Transverse colon (tissue), 4 donors: Measurements from ENCODE around the gene AP1AR. TPM values are rescaled to one million over a fixed set of nuclear protein-coding genes. Genes with fewer than 3 reads are reported as not detected.

Experiments used
- DNase-seq: peaks from one replicate; pipeline ENCODE4 v3.0.0-alpha.2; 2019
- H3K27ac ChIP-seq, 4 donors: fragments of 200-600 bp; sonication (generic); 2 replicates each; pipeline ENCODE4 v1.5.1; 2016 to 2018; ENCODE audit warnings: inconsistent platforms in 4 of 4
- H3K27me3 ChIP-seq: fragments of 200-600 bp; sonication (generic); 2 replicates; pipeline ENCODE4 v1.5.1; 2017; ENCODE audit warnings: inconsistent platforms
- H3K36me3 ChIP-seq, 4 donors: fragments of 200-600 bp; sonication (generic); 2 replicates each; pipeline ENCODE4 v1.5.1; 2017 to 2019; ENCODE audit warnings: inconsistent platforms in 4 of 4
- H3K4me1 ChIP-seq, 4 donors: fragments of 200-600 bp; sonication (generic); 2 replicates each; pipeline ENCODE4 v1.5.1; 2017 to 2020; ENCODE audit warnings: inconsistent platforms in 4 of 4
- H3K4me3 ChIP-seq, 4 donors: fragments of 200-600 bp; sonication (generic); 1 replicate in 1 of 4; 2 replicates in 3 of 4; pipeline versions ENCODE4 v1.5.1 to v1.6.1; 2017 to 2019; ENCODE audit warnings: inconsistent platforms in 4 of 4
- H3K9me3 ChIP-seq, 2 donors: fragments of 200-600 bp; sonication (generic); 2 replicates each; pipeline ENCODE4 v1.5.1; 2017 to 2019; ENCODE audit warnings: inconsistent platforms in 2 of 2
- CTCF ChIP-seq, 5 experiments: fragments of 200-600 bp in 3 of 5; fragments of 450-650 bp in 2 of 5; sonication (generic) in 3 of 5; IDR thresholded peaks; 1 replicate in 2 of 5; 2 replicates in 3 of 5; pipeline ENCODE4 v1.5.1; 2016 to 2017; ENCODE audit warnings: antibody characterized with exemption in 5 of 5, inconsistent platforms in 3 of 5, mild to moderate bottlenecking in 2 of 5, moderate library complexity in 1 of 5
- EP300 ChIP-seq: sonication (generic); formaldehyde crosslinking; IDR thresholded peaks from one replicate; pipeline ENCODE4 v1.6.1; 2017; ENCODE audit warnings: antibody characterized with exemption, low read depth
- POLR2A ChIP-seq: fragments of 450-650 bp; IDR thresholded peaks from one replicate; pipeline ENCODE4 v1.6.1; 2016; ENCODE audit warnings: antibody characterized with exemption, mild to moderate bottlenecking, moderate library complexity
- POLR2AphosphoS5 ChIP-seq, 3 donors: sonication (generic); formaldehyde crosslinking; IDR thresholded peaks; one replicate each; pipeline ENCODE4 v1.6.1; 2016; ENCODE audit warnings: antibody characterized with exemption in 3 of 3
- WGBS, 2 donors: methylation state at CpG; one replicate each; pipeline ENCODE4 v1.1.5; 2018; ENCODE audit warnings: low coverage in 1 of 2; 5-methylcytosine and 5-hydroxymethylcytosine counted together
- in situ Hi-C, 4 donors: fragments of 200-750 bp; cut with MboI; loops; one replicate each; pipeline versions ENCODE4 v1.15.0 to v1.15.1; 2017; ENCODE audit warnings: low sequenced_read_pairs in 3 of 4, low pct_ligation_motif_present in 1 of 4, low pct_unique_long_range_greater_than_20kb in 1 of 4
- intact Hi-C: fragments of 100-400 bp; cut with DNase I; formaldehyde crosslinking; loops from one replicate; pipeline ENCODE4 v1.15.1; 2023; ENCODE audit warnings: low total_unique reads
- total RNA-seq, 4 donors: library from RNA; depleted of rRNA; stranded (reverse); fragments of >200 nt; gene quantifications; one replicate each; pipeline ENCODE4 v1.1.0, GENCODE V29; 2016

The AP1AR gene
- total RNA-seq, 4 donors from 2014 or later = 9.8 to 41.8 (median 38.7) TPM

- in situ Hi-C loops (no loop called here), intact Hi-C loops (no loop called here)
- TF ChIP-seq CTCF (IDR thresholded peaks at IDR 0.05) (no peak), POLR2AphosphoS5 (IDR thresholded peaks at IDR 0.05) (no peak), EP300 (no peak), POLR2A (no peak)
Observed at GRCh38 chr4:112311516-112311915, 79.9 kb downstream of the AP1AR start.

GRCh38 chr4:112312610-112313239 is 81.1 kb downstream of the AP1AR start:
- Histone ChIP-seq H3K9me3 (no peaks in the 10 kb centered on the region), H3K4me3 (no peak overlapping the region), H3K27ac (peak overlapping the region in 2 of 4 donors; percentile 9 to 58), H3K36me3 (peaks cover 0 to 5% (median 0%) of the 10 kb centered on the region in 4 donors), H3K4me1 (no peaks in the 10 kb centered on the region), H3K27me3 (no peaks in the 10 kb centered on the region)
- in situ Hi-C loops = no loop called here
- intact Hi-C loops = no loop called here
- DNase-seq = no peak
- no peak for TF ChIP-seq EP300
- TF ChIP-seq POLR2AphosphoS5 (IDR thresholded peaks at IDR 0.05) = no peak
- no peak for TF ChIP-seq CTCF (IDR thresholded peaks at IDR 0.05)
- TF ChIP-seq POLR2A = no peak
- 72 to 76% methylated on average over 3 to 5 of the region's 5 CpGs for WGBS, 2 donors

More at GRCh38 chr4:112311516-112311915, 79.9 kb downstream of the AP1AR start:
- H3K4me3 ChIP-seq = no peak overlapping the region
- no peaks in the 10 kb centered on the region for H3K4me1 ChIP-seq
- no peaks in the 10 kb centered on the region for H3K9me3 ChIP-seq
- H3K27ac ChIP-seq = no peak overlapping the region
- DNase-seq = no peak
- 83 to 86% methylated on average over 2 to 5 of the region's 5 CpGs for WGBS, 2 donors
- no peaks in the 10 kb centered on the region for H3K36me3 ChIP-seq
- no peaks in the 10 kb centered on the region for H3K27me3 ChIP-seq

GRCh38 chr4:112315446-112315845 is 83.9 kb downstream of the AP1AR start:
- no peaks in the 10 kb centered on the region for H3K27me3 ChIP-seq
- H3K4me1 ChIP-seq = no peaks in the 10 kb centered on the region
- WGBS, 2 donors = 79 to 82% methylated on average over 3 of the region's 3 CpGs
- no peak overlapping the region for H3K4me3 ChIP-seq
- no peak overlapping the region for H3K27ac ChIP-seq
- in situ Hi-C loops = no loop called here
- intact Hi-C loops = no loop called here
- DNase-seq = no peak
- no peaks in the 10 kb centered on the region for H3K9me3 ChIP-seq
- TF ChIP-seq POLR2A (no peak), EP300 (no peak), POLR2AphosphoS5 (IDR thresholded peaks at IDR 0.05) (no peak), CTCF (IDR thresholded peaks at IDR 0.05) (no peak)
- H3K36me3 ChIP-seq = peaks cover 0 to 5% (median 0%) of the 10 kb centered on the region in 4 donors

- Histone ChIP-seq H3K9me3 (no peaks in the 10 kb centered on the region), H3K4me3 (no peak overlapping the region), H3K27me3 (no peaks in the 10 kb centered on the region), H3K36me3 (peaks cover 0 to 5% (median 0%) of the 10 kb centered on the region in 4 donors), H3K4me1 (no peaks in the 10 kb centered on the region), H3K27ac (no peak overlapping the region)
- 82 to 93% methylated on average over 1 to 2 of the region's 2 CpGs for WGBS, 2 donors
- in situ Hi-C loops = no loop called here
- no peak for DNase-seq
- intact Hi-C loops = no loop called here
- TF ChIP-seq POLR2A (no peak), POLR2AphosphoS5 (IDR thresholded peaks at IDR 0.05) (no peak), CTCF (IDR thresholded peaks at IDR 0.05) (no peak), EP300 (no peak)
Observed at GRCh38 chr4:112316360-112316759, 84.8 kb downstream of the AP1AR start.
